Kidney (tissue), 14 donors: ENCODE data around the gene SLC36A1. TPM values are rescaled to one million over a fixed set of nuclear protein-coding genes. Genes with fewer than 3 reads are reported as not detected.

ENCODE experiments used
- DNase-seq, 5 donors: peaks; one replicate each; pipeline ENCODE4 v3.0.0-alpha.2; 2013 to 2020
- FAIRE-seq: peaks from 2 replicates; lab custom pipeline; 2012; peaks lifted over from hg19 to GRCh38; lab: Jason Lieb, UNC
- H3K27ac ChIP-seq, 2 donors: one replicate each; pipeline ENCODE4 v1.7.0; 2013; ENCODE audit warnings: low read depth in 2 of 2, low read length in 2 of 2, inconsistent platforms in 1 of 2
- H3K27me3 ChIP-seq: one replicate; pipeline ENCODE4 v1.7.1; 2013; ENCODE audit warnings: low read length, inconsistent platforms; ENCODE audit not compliant: control insufficient read depth, insufficient read depth
- H3K36me3 ChIP-seq, 3 donors: one replicate each; pipeline versions ENCODE4 v1.7.0 to v1.7.1; 2013; ENCODE audit warnings: low read length in 3 of 3, control low read depth in 1 of 3, inconsistent platforms in 1 of 3; ENCODE audit not compliant: insufficient read depth in 3 of 3, control insufficient read depth in 2 of 3
- H3K4me1 ChIP-seq, 3 donors: one replicate each; pipeline versions ENCODE4 v1.7.0 to v1.7.1; 2013; ENCODE audit warnings: low read length in 3 of 3, inconsistent platforms in 1 of 3, low read depth in 1 of 3; ENCODE audit not compliant: control insufficient read depth in 2 of 3, insufficient read depth in 2 of 3
- H3K4me3 ChIP-seq, 3 donors: one replicate each; pipeline versions ENCODE4 v1.7.0 to v1.8.1; 2013; ENCODE audit warnings: low read length in 3 of 3, control low read depth in 1 of 3, inconsistent platforms in 1 of 3
- H3K9ac ChIP-seq, 3 donors: one replicate each; pipeline versions ENCODE4 v1.7.0 to v1.7.1; 2013; ENCODE audit warnings: low read length in 3 of 3, control low read depth in 1 of 3, inconsistent platforms in 1 of 3
- H3K9me3 ChIP-seq, 3 donors: one replicate each; pipeline versions ENCODE4 v1.7.0 to v1.7.1; 2013; ENCODE audit warnings: low read length in 3 of 3, control low read depth in 1 of 3, inconsistent platforms in 1 of 3; ENCODE audit not compliant: control insufficient read depth in 2 of 3, insufficient read depth in 1 of 3
- intact Hi-C: fragments of 100-400 bp; cut with DNase I; formaldehyde crosslinking; loops from one replicate; pipeline ENCODE4 v1.11.1; 2022
- polyA plus RNA-seq: library from polyadenylated mRNA; stranded (reverse); fragments of 350-450 nt; fragmentation: Illumina TruSeq; extraction: RNeasy Lipid Tissue Mini Kit (QIAGEN cat#74804); gene quantifications from one replicate; pipeline ENCODE4 v1.2.3, GENCODE V29; 2014; ENCODE audit warnings: low read depth, low replicate concordance; ENCODE audit not compliant: insufficient read depth
- total RNA-seq: library from RNA; stranded (reverse); fragmentation: NEBNext Ultra II Directional; extraction: Animal tissue kit (Norgen Biotek cat#: 25700); gene quantifications from one replicate; pipeline ENCODE4 v1.2.1, GENCODE V29; 2021
- TF ChIP-seq, protein P1 (sequence below): IDR thresholded peaks from 3 replicates; pipeline ENCODE4 v1.5.1; 2012; ENCODE audit warnings: mild to moderate bottlenecking, moderate library complexity, borderline replicate concordance; ENCODE audit not compliant: insufficient read depth; ENCODE audit errors: extremely low read depth
- donor health status: control.
- donor health status: control.
- donor health status: control.
- donor health status: control.
- donor health status: control.
- donor health status: DM: yes; HTN: yes; CAD: no.
- donor health status: Normal renal cell carcinoma (clear cell type).

The SLC36A1 gene
- total and polyA plus RNA-seq, 2 donors from 2014 or later, result 4.1 to 11.0 TPM

DNA sequence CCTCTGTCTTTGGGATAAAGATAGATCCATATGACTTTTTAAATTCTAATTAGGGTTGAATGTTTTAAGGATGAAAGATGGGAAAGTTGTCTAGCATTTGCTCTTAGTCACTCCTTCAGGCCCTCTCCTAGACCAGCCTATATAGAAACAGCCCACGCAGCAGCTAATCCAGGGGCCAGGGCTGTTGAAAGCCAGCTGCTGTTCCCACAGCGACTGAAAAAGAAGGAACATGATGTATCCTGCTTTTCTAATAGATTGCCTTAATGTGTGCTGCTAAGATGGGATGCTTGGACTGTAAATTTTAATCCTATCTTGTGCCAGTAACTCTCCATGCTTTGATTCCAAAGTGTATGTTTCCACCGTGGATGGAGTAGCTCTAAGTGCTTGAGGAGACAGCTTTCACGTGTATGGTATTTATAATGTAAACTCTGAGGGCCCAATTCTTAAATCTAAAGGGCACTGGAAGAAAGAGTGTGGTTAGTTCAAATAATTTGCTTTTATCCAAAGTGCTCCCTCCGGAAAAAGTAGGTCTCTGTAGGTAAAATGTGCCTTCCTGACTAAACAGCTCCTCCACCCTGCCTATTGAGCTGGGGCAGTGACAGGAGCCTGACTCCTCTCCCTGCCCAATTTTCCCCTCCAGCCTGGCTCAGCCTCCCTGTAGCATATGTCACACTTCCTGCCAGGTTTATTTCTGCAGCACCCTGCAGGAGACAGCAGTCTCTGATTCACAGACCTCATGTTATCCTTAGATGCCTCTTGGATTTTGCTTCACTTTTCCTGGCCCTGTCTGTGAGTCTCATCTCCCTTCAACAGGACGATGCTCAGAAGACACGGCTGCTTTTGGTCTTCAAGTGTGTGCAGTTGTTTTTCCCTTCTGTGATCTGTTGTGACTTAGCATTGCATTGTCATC lies 33.2 kb downstream of the SLC36A1 start:
- TF ChIP-seq, protein P1, sequence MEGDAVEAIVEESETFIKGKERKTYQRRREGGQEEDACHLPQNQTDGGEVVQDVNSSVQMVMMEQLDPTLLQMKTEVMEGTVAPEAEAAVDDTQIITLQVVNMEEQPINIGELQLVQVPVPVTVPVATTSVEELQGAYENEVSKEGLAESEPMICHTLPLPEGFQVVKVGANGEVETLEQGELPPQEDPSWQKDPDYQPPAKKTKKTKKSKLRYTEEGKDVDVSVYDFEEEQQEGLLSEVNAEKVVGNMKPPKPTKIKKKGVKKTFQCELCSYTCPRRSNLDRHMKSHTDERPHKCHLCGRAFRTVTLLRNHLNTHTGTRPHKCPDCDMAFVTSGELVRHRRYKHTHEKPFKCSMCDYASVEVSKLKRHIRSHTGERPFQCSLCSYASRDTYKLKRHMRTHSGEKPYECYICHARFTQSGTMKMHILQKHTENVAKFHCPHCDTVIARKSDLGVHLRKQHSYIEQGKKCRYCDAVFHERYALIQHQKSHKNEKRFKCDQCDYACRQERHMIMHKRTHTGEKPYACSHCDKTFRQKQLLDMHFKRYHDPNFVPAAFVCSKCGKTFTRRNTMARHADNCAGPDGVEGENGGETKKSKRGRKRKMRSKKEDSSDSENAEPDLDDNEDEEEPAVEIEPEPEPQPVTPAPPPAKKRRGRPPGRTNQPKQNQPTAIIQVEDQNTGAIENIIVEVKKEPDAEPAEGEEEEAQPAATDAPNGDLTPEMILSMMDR, result no peak
- DNase-seq (peak in 2 of 5 donors; percentile 11 to 56), FAIRE-seq (no peak)
- intact Hi-C loops, result no loop called here
- Histone ChIP-seq H3K9me3 (no peaks in the 10 kb centered on the region), H3K9ac (no peak overlapping the region), H3K4me1 (no peaks in the 10 kb centered on the region), H3K36me3 (peaks cover 0 to 13% (median 11%) of the 10 kb centered on the region in 3 donors), H3K27me3 (no peaks in the 10 kb centered on the region), H3K4me3 (no peak overlapping the region), H3K27ac (no peak overlapping the region)

DNA sequence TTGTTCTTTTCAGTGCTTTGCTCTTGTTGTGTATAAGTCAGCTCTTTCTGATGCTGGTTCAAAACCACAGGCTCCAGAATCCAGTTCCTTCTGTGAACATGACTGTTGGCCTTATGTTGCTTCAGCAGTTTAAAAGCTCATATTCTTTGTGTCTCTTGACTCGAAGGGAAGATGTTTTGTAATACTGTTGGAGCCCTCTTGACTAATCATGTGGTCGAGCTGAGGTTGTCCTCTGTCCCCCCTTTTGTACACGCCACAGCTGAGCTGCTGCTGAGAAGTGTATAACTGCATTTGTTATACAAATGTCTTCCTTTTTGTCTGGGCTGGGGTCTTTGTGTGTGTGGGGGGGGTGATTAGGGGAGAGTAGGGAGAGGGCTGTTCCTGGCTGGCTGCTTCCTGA lies 35.8 kb downstream of the SLC36A1 start:
- no peaks in the 10 kb centered on the region for H3K9me3 ChIP-seq
- TF ChIP-seq, protein P1, result no peak
- H3K27me3 ChIP-seq, result no peaks in the 10 kb centered on the region
- H3K9ac ChIP-seq, result no peak overlapping the region
- H3K27ac ChIP-seq, result no peak overlapping the region
- DNase-seq (no peak), FAIRE-seq (no peak)
- no peak overlapping the region for H3K4me3 ChIP-seq
- no peaks in the 10 kb centered on the region for H3K4me1 ChIP-seq
- H3K36me3 ChIP-seq, result peaks cover 0 to 13% (median 7%) of the 10 kb centered on the region in 3 donors
- intact Hi-C loops, result no loop called here

DNA sequence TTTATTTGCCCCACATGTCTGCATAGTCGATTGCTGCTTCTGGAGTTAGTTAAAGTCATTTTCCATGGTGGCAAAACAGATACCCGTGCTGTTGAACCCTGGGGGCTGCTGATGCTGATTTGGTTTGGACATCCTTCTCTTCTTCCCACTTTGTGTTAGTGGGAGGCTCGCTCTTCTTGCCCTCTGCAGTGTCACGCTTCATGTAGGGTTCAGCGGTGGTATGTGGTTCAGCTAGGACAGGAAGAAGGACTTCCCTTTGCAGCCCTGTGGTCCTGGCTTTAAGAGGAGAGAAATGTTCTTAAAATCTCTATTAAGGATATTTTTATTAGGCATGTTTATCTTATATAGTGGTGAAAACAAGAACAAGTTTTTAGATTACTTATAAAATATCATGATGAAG lies 36.2 kb downstream of the SLC36A1 start:
- Histone ChIP-seq H3K27ac (no peak overlapping the region), H3K9me3 (no peaks in the 10 kb centered on the region), H3K9ac (no peak overlapping the region), H3K4me1 (no peaks in the 10 kb centered on the region), H3K36me3 (peaks cover 0 to 14% (median 7%) of the 10 kb centered on the region in 3 donors), H3K27me3 (no peaks in the 10 kb centered on the region), H3K4me3 (no peak overlapping the region)
- FAIRE-seq, result no peak
- intact Hi-C loops, result no loop called here
- DNase-seq, result no peak
- TF ChIP-seq, protein P1, result no peak
